C4-2B (cell line): ENCODE results near the gene PRRC2B.

Source experiments
- H3K27ac ChIP-seq: fragments of 450-650 bp; 2 replicates; pipeline ENCODE4 v1.5.1; 2017
- ZFX ChIP-seq: fragments of 450-650 bp; IDR thresholded peaks from 2 replicates; pipeline ENCODE4 v1.6.1; 2017
- TF ChIP-seq, protein P1 (sequence below): fragments of 450-650 bp; conservative IDR thresholded peaks from 2 replicates; pipeline ENCODE4 v1.5.1; 2017; ENCODE audit warnings: mild to moderate bottlenecking

The PRRC2B gene

DNA sequence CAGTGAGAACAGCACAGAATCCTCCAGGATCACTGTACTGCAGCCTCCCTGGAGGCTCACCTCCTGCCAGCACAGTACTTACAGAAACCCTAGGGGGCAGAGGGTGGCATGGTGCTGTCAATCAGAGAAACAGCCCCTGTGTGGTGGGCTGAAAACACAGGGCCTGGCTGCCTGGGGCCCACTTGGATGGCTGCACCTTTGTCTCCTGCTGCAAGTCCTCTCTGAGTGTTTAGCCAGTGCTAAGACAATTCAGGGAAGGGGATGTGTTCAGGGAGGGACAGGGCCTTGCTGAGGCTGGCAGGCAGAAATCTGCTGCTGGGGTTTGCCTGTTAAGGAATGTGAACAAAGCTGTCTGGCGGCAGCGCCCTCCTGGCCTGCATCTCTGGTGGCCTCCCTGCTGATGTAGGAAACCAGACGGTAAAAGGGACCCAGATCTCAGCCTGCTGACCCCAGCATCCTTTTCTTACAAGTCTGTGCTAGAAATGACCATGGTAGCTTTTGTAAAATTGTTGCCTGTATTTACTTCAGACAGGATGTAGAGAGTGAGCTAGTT lies 39.5 kb downstream of the PRRC2B start:
- H3K27ac ChIP-seq = no peak overlapping the region
- no peak for TF ChIP-seq ZFX
- TF ChIP-seq, protein P1, sequence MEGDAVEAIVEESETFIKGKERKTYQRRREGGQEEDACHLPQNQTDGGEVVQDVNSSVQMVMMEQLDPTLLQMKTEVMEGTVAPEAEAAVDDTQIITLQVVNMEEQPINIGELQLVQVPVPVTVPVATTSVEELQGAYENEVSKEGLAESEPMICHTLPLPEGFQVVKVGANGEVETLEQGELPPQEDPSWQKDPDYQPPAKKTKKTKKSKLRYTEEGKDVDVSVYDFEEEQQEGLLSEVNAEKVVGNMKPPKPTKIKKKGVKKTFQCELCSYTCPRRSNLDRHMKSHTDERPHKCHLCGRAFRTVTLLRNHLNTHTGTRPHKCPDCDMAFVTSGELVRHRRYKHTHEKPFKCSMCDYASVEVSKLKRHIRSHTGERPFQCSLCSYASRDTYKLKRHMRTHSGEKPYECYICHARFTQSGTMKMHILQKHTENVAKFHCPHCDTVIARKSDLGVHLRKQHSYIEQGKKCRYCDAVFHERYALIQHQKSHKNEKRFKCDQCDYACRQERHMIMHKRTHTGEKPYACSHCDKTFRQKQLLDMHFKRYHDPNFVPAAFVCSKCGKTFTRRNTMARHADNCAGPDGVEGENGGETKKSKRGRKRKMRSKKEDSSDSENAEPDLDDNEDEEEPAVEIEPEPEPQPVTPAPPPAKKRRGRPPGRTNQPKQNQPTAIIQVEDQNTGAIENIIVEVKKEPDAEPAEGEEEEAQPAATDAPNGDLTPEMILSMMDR = no peak

- H3K27ac ChIP-seq = no peak overlapping the region
- TF ChIP-seq ZFX = no peak
- TF ChIP-seq, protein P1 = no peak
Measured at GRCh38 chr9:131434673-131435072, 40.8 kb downstream of the PRRC2B start.

DNA sequence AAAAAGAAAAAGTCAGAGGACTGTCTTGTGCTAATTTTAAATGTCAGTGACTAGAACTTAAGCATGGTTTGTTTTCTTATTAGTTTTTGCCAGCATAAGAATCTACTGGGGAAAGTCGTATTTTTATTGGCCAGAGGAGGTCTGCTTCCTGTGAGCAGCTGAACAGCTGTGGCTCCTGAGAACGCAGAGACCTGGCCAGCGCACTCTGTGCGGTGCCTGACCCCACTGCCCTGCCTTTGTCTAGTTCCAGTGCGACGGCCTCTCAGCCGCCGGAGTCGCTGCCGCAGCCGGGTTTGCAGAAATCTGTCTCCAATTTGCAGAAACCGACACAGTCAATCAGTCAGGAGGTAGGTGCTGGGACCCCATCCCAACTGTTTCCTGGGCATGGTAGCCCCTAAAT lies 42.5 kb downstream of the PRRC2B start:
- TF ChIP-seq ZFX = no peak
- TF ChIP-seq, protein P1 = no peak
- no peak overlapping the region for H3K27ac ChIP-seq

DNA sequence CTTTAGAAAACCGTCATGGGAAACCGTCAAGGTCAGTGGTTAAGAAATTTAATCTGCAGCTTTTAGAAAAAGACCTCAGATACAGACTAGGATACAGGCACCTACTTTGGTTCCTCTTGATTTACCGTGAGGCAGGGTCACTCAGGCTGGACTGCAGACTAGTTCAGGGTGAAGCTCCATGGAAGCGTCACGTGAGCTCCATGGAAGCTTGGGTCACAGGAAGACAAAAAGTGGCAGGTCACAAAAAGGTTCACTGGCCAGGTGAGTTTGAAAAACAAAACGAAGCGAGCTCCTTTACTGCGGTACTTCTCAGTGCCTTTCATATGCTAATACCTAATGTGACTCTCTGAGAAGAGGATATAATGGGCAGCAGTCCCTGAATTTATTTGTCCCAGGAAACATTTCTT lies 43.0 kb downstream of the PRRC2B start:
- no peak overlapping the region for H3K27ac ChIP-seq
- TF ChIP-seq ZFX = no peak
- TF ChIP-seq, protein P1 = no peak

DNA sequence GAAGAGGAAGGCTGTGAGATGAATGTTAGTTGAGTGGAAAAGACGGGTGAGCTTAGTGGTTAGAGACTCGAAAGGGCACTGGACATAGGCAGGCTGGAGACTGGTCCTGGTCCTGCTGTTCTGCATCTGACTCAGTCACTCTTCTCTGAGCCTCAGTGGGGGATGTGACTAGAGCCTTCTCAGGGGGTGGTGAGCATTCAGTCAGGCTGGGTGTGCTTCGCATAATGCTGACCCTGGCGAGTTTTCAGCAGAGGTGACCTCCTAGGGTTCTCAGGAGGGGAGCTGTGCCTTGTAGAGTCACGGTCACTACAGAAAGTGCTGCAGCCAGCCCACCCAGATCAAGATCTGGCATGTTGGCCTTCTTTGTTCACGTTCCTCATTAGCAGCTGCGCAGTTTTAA lies 44.3 kb downstream of the PRRC2B start:
- TF ChIP-seq, protein P1 = no peak
- no peak for TF ChIP-seq ZFX
- no peak overlapping the region for H3K27ac ChIP-seq

GRCh38 chr9:131439224-131439623 lies 45.3 kb downstream of the PRRC2B start:
- TF ChIP-seq ZFX = no peak
- TF ChIP-seq, protein P1 = no peak
- H3K27ac ChIP-seq = no peak overlapping the region

GRCh38 chr9:131441441-131441840 lies 47.6 kb downstream of the PRRC2B start:
- TF ChIP-seq ZFX = no peak
- TF ChIP-seq, protein P1 = no peak
- H3K27ac ChIP-seq = no peak overlapping the region
